Mammary epithelial cell (primary cell): ENCODE measurements around the gene PXT1.

Source experiments
- EZH2 ChIP-seq: IDR thresholded peaks from 2 replicates; pipeline ENCODE4 v1.6.1; 2012; ENCODE audit warnings: low read length, inconsistent platforms, borderline replicate concordance
- TF ChIP-seq, protein P1 (sequence below), 2 donors: IDR thresholded peaks in 1 of 2; conservative IDR thresholded peaks in 1 of 2; 2 replicates each; pipeline ENCODE4 v1.5.1; 2011 to 2012; ENCODE audit warnings: inconsistent platforms in 2 of 2, low read length in 2 of 2, mild to moderate bottlenecking in 2 of 2, control low read depth in 1 of 2, low read depth in 1 of 2; ENCODE audit not compliant: insufficient read depth in 1 of 2; ENCODE audit errors: extremely low read depth in 1 of 2

DNA sequence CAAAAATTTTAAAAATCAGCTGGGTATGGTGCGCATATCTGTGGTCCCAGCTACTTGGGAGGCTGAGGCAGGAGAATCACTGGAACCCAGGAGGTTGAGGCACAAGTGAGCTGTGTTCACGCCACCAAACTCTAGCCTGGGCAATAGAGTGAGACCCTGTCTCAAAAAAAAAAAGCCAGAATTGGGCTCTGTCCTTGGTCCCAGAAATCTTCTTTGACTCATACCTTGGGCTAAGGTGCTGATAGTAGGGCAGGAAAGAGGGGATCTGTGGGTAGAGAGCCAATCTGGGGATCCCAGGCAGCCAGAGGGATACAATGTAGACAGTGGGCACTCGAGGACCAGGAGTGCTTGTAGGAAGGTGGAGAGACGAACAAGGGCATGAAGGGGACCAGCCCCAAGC lies 68.5 kb downstream of the PXT1 start:
- TF ChIP-seq, protein P1, sequence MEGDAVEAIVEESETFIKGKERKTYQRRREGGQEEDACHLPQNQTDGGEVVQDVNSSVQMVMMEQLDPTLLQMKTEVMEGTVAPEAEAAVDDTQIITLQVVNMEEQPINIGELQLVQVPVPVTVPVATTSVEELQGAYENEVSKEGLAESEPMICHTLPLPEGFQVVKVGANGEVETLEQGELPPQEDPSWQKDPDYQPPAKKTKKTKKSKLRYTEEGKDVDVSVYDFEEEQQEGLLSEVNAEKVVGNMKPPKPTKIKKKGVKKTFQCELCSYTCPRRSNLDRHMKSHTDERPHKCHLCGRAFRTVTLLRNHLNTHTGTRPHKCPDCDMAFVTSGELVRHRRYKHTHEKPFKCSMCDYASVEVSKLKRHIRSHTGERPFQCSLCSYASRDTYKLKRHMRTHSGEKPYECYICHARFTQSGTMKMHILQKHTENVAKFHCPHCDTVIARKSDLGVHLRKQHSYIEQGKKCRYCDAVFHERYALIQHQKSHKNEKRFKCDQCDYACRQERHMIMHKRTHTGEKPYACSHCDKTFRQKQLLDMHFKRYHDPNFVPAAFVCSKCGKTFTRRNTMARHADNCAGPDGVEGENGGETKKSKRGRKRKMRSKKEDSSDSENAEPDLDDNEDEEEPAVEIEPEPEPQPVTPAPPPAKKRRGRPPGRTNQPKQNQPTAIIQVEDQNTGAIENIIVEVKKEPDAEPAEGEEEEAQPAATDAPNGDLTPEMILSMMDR (conservative IDR thresholded peaks at IDR 0.05 in 1 of 2, IDR thresholded peaks at IDR 0.05 in 1 of 2; ENCODE audit: extremely low read depth in 1 of 2, insufficient read depth in 1 of 2, low read depth in 1 of 2, low read length in 2 of 2) = no peak
- no peak for TF ChIP-seq EZH2
